Activated CD8-positive, alpha-beta memory T cell treated with anti-CD3 and anti-CD28 coated beads for 1 hour (primary cell): ENCODE results near the gene ANO7.

Experiments used
- DNase-seq, 2 donors: peaks; one replicate each; pipeline ENCODE4 v3.0.0-alpha.2; 2020; ENCODE audit warnings: low read depth in 1 of 2; ENCODE audit errors: extremely low read depth in 1 of 2

ANO7 gene

DNA sequence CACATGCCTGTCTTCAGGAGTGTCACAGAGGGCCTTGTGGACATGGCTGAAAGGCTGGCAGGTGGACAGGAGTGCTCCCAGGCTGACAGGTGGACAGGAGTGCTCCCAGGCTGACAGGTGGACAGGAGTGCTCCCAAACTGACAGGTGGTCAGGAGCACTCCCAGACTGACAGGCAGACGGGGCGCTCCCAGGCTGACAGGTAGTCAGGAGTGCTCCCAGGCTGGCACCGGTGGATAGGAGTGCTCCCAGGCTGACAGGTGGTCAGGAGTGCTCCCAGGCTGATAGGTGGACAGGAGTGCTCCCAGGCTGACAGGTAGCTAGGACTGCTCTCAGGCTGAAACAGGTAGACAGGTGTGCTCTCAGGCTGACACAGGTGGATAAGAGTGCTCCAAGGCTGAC lies 16.6 kb downstream of the ANO7 start:
- DNase-seq: no peak

GRCh38 chr2:241207151-241207550 lies 18.7 kb downstream of the ANO7 start:
- DNase-seq: no peak

GRCh38 chr2:241207641-241208040 lies 19.2 kb downstream of the ANO7 start:
- no peak for DNase-seq

GRCh38 chr2:241208058-241208457 lies 19.6 kb downstream of the ANO7 start:
- no peak for DNase-seq

- no peak for DNase-seq
Measured at GRCh38 chr2:241209271-241209670, 20.8 kb downstream of the ANO7 start.

DNA sequence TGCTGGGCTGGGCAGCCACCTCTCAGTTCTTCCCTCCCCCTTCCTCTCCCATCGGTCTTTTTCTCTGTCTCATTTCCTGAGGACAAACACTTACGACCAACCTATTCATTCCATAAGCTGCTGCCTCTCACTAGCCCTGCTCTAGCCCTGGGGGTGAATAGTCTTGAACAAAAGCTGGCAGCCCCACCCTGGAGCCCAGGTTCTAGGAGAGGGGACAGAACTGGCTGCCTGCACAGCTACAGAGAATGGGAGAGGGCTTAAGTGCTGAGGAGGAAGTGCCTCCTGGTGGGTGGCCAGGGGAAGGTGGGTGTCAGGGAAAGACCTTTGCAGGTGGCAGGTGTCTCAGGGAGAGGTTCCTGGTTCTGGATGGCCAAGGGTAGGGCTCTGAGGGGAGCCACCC lies 22.8 kb downstream of the ANO7 start:
- no peak for DNase-seq

DNA sequence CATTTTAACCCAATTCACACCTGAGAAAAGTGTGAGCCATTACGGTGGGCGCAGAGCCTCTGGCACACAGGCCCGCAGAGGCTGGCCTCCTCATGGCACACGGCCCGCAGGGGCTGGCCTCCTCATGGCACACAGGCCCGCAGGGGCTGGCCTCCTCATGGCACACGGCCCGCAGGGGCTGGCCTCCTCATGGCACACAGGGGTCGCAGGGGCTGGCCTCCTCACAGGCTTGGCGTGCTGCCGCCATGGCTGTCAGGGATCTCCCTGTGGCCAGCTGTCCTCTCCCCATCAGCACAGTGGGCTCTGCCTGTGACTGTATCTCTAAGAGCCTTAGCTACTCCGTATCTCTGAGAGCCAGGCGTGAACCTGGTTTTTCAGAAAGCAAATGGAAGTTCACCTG lies 24.6 kb downstream of the ANO7 start:
- DNase-seq: no peak

DNA sequence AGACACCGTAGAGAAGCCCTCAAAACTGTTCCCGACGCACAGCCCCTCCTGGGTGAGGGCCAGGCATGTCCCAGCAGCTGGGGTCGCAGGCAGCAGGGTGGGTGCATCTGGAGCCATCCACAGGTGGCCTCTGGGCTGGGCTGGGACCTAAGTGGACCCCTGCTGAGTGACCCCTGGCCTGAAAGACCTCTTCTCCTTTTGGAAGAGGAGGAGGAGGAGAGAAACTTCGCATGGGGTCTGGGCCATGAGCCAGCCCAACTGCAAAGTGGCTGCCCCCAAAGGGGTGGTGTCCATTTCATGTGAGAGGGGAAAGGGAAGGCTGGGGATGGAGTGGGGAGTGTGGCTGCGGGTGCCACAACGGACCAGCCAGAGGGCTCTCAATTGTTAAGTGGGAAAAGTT lies 25.1 kb downstream of the ANO7 start:
- DNase-seq: no peak

DNA sequence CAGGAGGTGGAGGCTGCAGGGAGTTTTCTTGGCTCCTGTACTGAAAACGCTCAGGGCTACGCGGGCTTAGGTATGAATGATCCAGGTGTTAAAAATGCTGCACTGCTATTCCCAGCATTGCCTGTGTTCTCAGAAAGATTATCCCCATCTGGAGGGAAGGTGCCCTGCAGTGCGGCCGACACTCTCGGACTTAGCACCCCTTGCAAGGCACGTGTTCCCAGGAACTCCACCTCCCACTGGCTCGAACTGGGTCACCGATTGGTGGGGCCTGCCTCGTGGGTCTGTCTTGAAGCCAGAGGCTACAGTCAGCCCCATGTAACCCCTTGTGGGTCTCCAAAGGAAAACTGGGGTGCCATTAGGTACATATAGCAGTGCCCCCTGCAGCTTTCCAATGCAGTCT lies 25.7 kb downstream of the ANO7 start:
- DNase-seq: no peak

GRCh38 chr2:241214766-241215165 lies 26.3 kb downstream of the ANO7 start:
- DNase-seq: no peak

DNA sequence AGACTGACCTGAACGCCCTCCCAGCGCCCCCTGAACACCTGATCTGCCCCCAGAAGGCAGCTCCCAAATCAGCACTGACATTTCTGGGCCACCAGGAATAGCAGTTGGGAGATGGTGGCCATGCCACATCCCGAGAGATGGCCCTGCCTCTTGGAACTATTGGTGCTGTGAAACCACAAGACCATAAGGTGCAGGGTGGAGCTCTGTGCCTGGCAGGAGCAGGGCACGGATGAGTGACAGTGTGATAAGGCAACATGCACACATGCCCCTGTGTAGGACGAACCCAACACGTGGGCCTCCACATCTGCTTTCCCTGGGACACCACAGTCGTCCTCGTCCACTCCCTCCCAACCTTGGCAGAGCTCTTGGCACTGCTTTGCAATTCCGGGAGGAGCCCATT lies 26.9 kb downstream of the ANO7 start:
- DNase-seq: no peak

GRCh38 chr2:241216211-241216761 lies 27.8 kb downstream of the ANO7 start:
- DNase-seq: no peak

GRCh38 chr2:241217320-241218031 lies 29.0 kb downstream of the ANO7 start:
- DNase-seq: peak in 1 of 2 donors; percentile 11

GRCh38 chr2:241218131-241219029 lies 29.9 kb downstream of the ANO7 start:
- DNase-seq: no peak

DNA sequence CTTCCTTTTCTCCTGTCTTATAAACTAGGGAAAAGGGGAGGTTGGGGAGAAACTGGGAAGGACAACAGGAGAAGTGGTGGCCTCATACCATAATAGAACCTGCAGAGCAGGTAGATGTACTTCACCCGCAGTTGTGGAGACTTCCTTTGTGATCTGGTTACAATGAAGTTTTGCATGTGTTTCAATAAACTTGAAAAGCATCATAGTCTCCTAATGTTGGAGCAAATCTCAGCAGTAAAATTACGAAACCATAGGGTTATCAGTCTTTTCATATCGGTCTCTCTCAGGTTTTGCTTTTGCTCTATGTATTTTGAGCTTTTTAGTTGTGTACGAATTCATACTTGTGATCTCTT lies 30.5 kb downstream of the ANO7 start:
- no peak for DNase-seq

DNA sequence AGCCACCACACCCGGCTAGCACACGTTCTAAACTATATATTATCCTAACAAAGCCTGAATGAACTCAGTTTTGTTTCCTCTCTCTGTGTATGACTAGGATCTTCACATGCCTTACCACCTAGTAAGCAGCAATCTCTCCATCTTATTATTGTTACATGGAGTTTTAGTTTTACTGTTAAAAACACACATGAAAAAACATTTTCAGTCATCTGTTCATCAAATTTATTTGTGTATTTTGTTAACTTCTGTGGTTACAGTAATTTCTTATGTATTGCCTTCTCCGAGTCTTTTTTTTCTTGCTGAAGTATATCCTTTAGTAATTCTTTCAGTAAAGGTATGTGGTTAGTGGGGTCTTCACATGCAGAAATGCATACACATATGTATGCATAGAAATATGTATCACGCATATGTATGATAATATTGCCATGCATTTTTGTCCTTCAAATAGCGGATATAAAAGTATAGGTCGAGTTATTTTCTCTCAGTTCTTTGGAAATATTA lies 31.4 kb downstream of the ANO7 start:
- no peak for DNase-seq

GRCh38 chr2:241223211-241224017 lies 34.9 kb downstream of the ANO7 start:
- DNase-seq: no peak

DNA sequence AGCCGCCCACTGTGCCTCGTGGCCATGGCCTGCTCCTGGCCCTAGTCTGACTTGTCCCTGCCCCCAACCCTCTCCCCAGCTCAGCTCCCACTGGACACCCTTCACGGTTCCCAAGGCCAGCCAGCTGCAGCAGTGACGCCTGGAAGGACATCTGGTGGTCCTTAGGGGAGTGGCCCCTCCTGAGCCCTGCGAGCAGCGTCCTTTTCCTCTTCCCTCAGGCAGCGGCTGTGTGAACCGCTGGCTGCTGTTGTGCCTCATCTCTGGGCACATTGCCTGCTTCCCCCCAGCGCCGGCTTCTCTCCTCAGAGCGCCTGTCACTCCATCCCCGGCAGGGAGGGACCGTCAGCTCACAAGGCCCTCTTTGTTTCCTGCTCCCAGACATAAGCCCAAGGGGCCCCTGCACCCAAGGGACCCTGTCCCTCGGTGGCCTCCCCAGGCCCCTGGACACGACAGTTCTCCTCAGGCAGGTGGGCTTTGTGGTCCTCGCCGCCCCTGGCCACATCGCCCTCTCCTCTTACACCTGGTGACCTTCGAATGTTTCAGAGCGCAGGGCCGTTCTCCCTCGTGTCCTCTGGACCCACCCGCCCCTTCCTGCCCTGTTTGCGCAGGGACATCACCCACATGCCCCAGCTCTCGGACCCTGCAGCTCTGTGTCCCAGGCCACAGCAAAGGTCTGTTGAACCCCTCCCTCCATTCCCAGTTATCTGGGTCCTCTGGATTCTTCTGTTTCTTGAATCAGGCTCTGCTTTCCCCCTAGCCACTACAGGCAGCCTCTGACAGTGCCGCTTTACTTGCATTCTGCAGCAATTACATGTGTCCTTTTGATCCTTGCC lies 35.8 kb downstream of the ANO7 start:
- DNase-seq: no peak

DNA sequence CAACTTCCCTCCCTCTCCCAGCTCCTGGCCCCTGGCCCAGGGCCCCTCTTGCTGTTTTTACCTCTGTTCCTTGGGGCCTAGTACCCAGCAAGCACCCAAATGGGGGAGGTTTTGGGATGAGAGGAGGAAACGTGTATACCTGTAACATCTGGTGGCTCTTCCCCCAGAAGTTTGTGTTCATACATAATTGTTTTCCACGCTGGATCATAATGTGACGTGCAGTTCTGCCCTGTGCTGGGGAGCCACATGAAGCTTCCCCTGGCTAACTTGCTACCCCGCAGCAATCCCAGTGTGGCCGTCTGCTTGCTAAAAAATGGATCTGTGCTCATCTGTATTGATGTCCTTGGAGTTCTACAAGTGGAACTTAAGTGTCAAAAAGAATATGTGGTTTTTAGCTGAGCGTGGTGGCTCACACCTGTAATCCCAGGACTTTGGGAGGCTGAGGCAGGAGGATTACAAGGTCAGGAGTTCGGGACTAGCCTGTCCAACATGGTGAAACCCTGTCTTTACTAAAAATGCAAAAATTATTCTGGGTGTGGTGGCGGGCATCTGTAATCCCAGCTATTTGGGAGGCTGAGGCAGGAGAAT lies 36.5 kb downstream of the ANO7 start:
- DNase-seq: no peak

DNA sequence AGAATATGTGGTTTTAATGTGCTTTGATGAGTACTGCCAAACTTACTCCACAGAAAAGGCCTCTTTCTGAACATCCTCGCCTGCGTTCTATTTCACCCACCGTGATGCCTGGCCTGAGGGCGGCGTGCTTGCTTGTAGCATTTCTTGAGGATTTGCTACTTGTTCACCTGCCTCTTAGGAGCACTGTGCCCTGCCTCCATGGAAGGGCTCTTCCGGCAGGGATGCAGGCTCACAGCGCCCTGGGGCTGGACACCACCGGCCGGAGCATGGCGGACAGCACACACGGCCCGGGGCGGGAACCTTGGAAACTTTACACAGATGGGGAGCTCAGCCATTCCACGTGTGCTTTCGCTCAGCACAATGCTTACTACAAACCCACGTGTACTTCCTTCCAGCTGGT lies 37.1 kb downstream of the ANO7 start:
- no peak for DNase-seq
